SW480 (cell line): ENCODE results near the gene ITPR2.

Experiments
- DNase-seq: peaks from one replicate; pipeline ENCODE4 v3.0.0-alpha.2; 2016; ENCODE audit warnings: low spot score

Gene ITPR2

GRCh38 chr12:26754148-26754547, 78.8 kb downstream of the ITPR2 start:
- no peak for DNase-seq

- no peak for DNase-seq
Measured at GRCh38 chr12:26751179-26751578, 81.8 kb downstream of the ITPR2 start.

GRCh38 chr12:26750531-26751175, 82.3 kb downstream of the ITPR2 start:
- DNase-seq = no peak

GRCh38 chr12:26749781-26750180, 83.2 kb downstream of the ITPR2 start:
- no peak for DNase-seq

- DNase-seq = no peak
Measured at GRCh38 chr12:26748741-26749431, 84.1 kb downstream of the ITPR2 start.

GRCh38 chr12:26748412-26748740, 84.6 kb downstream of the ITPR2 start:
- DNase-seq = no peak

- DNase-seq = peak; percentile 44
Measured at GRCh38 chr12:26746121-26746714, 86.8 kb downstream of the ITPR2 start.

- DNase-seq = peak; percentile 91
Measured at GRCh38 chr12:26744697-26745440, 88.1 kb downstream of the ITPR2 start.

GRCh38 chr12:26744042-26744626, 88.9 kb downstream of the ITPR2 start:
- DNase-seq = no peak

- DNase-seq = no peak
Measured at GRCh38 chr12:26741584-26742227, 91.3 kb downstream of the ITPR2 start.

GRCh38 chr12:26740991-26741390, 92.0 kb downstream of the ITPR2 start:
- no peak for DNase-seq

GRCh38 chr12:26740348-26740747, 92.6 kb downstream of the ITPR2 start:
- no peak for DNase-seq

GRCh38 chr12:26737487-26738030, 95.4 kb downstream of the ITPR2 start:
- no peak for DNase-seq

GRCh38 chr12:26736563-26737486, 96.2 kb downstream of the ITPR2 start:
- no peak for DNase-seq

GRCh38 chr12:26735249-26735639, 97.8 kb downstream of the ITPR2 start:
- DNase-seq = no peak

- no peak for DNase-seq
Measured at GRCh38 chr12:26734510-26735248, 98.3 kb downstream of the ITPR2 start.

GRCh38 chr12:26732005-26732908, 100.7 kb downstream of the ITPR2 start:
- DNase-seq = no peak

GRCh38 chr12:26730481-26731350, 102.3 kb downstream of the ITPR2 start:
- DNase-seq = no peak
